ENCODE data around the gene ATP13A3.
"Not testable (repeated sequence)": the region's sequence is repeated elsewhere in the genome, so short reads cannot be mapped to it uniquely, and the experiment has no call there.

Gene ATP13A3

GRCh38 chr3:194499516-194499915 is 12.7 kb upstream of the ATP13A3 start:
- DNase-seq: not testable (repeated sequence)

GRCh38 chr3:194497799-194498575 is 11.2 kb upstream of the ATP13A3 start:
- DNase-seq: no peak

GRCh38 chr3:194496217-194496919 is 9.6 kb upstream of the ATP13A3 start:
- no peak for DNase-seq

- no peak for DNase-seq
These were observed 8.2 kb upstream of the ATP13A3 start for GRCh38 chr3:194494951-194495374.

GRCh38 chr3:194493995-194494927 is 7.5 kb upstream of the ATP13A3 start:
- not testable (repeated sequence) for DNase-seq

GRCh38 chr3:194492001-194492400 is 5.2 kb upstream of the ATP13A3 start:
- DNase-seq: no peak

- no peak for DNase-seq
These were observed 3.2 kb upstream of the ATP13A3 start for GRCh38 chr3:194489736-194490612.

- no peak for DNase-seq
These were observed 1.4 kb upstream of the ATP13A3 start for GRCh38 chr3:194488055-194488742.

- DNase-seq: no peak
These were observed 670 bp upstream of the ATP13A3 start for GRCh38 chr3:194487289-194488054.

- DNase-seq: no peak
These were observed 792 bp downstream of the ATP13A3 start for GRCh38 chr3:194485881-194486539.

GRCh38 chr3:194485468-194485880 is 1.3 kb downstream of the ATP13A3 start:
- DNase-seq: no peak

- no peak for DNase-seq
These were observed 2.2 kb downstream of the ATP13A3 start for GRCh38 chr3:194484614-194485013.

GRCh38 chr3:194483850-194484249 is 3.0 kb downstream of the ATP13A3 start:
- no peak for DNase-seq

GRCh38 chr3:194482830-194483229 is 4.0 kb downstream of the ATP13A3 start:
- not testable (repeated sequence) for DNase-seq

GRCh38 chr3:194482196-194482593 is 4.6 kb downstream of the ATP13A3 start:
- DNase-seq: no peak

- no peak for DNase-seq
These were observed 5.1 kb downstream of the ATP13A3 start for GRCh38 chr3:194481525-194482195.

- DNase-seq: no peak
These were observed 5.7 kb downstream of the ATP13A3 start for GRCh38 chr3:194481103-194481502.

GRCh38 chr3:194476784-194477183 is 10.0 kb downstream of the ATP13A3 start:
- DNase-seq: no peak

- DNase-seq: no peak
These were observed 10.8 kb downstream of the ATP13A3 start for GRCh38 chr3:194475978-194476377.

All from NCI-H446 treated with DMSO at 0.1 percent for 48 hours (cell line).